CD4-positive, alpha-beta memory T cell (primary cell): ENCODE results near the gene AQP6. TPM values are rescaled to one million over a fixed set of nuclear protein-coding genes. Genes with fewer than 3 reads are reported as not detected.
A peak's percentile ranks its signal among the peaks of the same experiment; 100 is the strongest.

Source experiments
- CTCF ChIA-PET: fragments of 350-600 bp; sonication (Branson Sonifier 250); formaldehyde crosslinking; loops from one replicate; lab custom pipeline; 2021; ENCODE audit warnings: inconsistent platforms; ENCODE audit not compliant: partially characterized antibody; lab: Charles Lee
- POLR2A ChIA-PET: fragments of 350-600 bp; sonication (Branson Sonifier 250); formaldehyde crosslinking; loops from one replicate; lab custom pipeline; 2021; ENCODE audit not compliant: partially characterized antibody; lab: Charles Lee
- DNase-seq, 5 donors: peaks; one replicate each; pipeline versions ENCODE4 v3.0.0 to v3.0.0-alpha.2; 2020 to 2022; ENCODE audit warnings: mixed read lengths in 1 of 5
- H3K27ac ChIP-seq: one replicate; pipeline ENCODE4 v1.7.0; 2013; ENCODE audit warnings: low read depth, low read length
- H3K27me3 ChIP-seq: 2 replicates; pipeline ENCODE4 v1.7.0; 2013; ENCODE audit warnings: mild to moderate bottlenecking, low read length, moderate library complexity; ENCODE audit not compliant: insufficient read depth
- H3K36me3 ChIP-seq: 2 replicates; pipeline ENCODE4 v1.7.0; 2013; ENCODE audit warnings: mild to moderate bottlenecking, low read length, moderate library complexity; ENCODE audit not compliant: insufficient read depth
- H3K4me1 ChIP-seq: 2 replicates; pipeline ENCODE4 v1.7.0; 2013; ENCODE audit warnings: mild to moderate bottlenecking, low read length, moderate library complexity; ENCODE audit not compliant: insufficient read depth
- H3K4me3 ChIP-seq, 2 donors: one replicate each; pipeline ENCODE4 v1.7.0; 2013; ENCODE audit warnings: low read length in 2 of 2, mild to moderate bottlenecking in 1 of 2
- H3K9me3 ChIP-seq, 2 donors: one replicate each; pipeline ENCODE4 v1.7.0; 2013; ENCODE audit warnings: low read length in 2 of 2, control low read depth in 1 of 2; ENCODE audit not compliant: control insufficient read depth in 1 of 2
- H3K27ac Mint-ChIP-seq, 7 donors: one replicate each; pipeline ENCODE4 v1.8.0; 2020 to 2021; ENCODE audit warnings: mixed read lengths in 7 of 7, mild to moderate bottlenecking in 6 of 7, inconsistent platforms in 3 of 7, moderate library complexity in 3 of 7
- H3K27me3 Mint-ChIP-seq, 2 donors: one replicate each; pipeline ENCODE4 v1.8.0; 2020 to 2021; ENCODE audit warnings: mixed read lengths in 2 of 2
- H3K36me3 Mint-ChIP-seq, 2 donors: one replicate each; pipeline ENCODE4 v1.8.0; 2020 to 2021; ENCODE audit warnings: mixed read lengths in 2 of 2, inconsistent platforms in 1 of 2, mild to moderate bottlenecking in 1 of 2
- H3K4me1 Mint-ChIP-seq, 4 donors: one replicate each; pipeline ENCODE4 v1.8.0; 2020 to 2021; ENCODE audit warnings: mixed read lengths in 4 of 4, mild to moderate bottlenecking in 1 of 4
- H3K4me3 Mint-ChIP-seq, 8 donors: one replicate each; pipeline ENCODE4 v1.8.0; 2020 to 2021; ENCODE audit warnings: mixed read lengths in 8 of 8, mild to moderate bottlenecking in 7 of 8, moderate library complexity in 6 of 8, inconsistent platforms in 3 of 8
- H3K9me3 Mint-ChIP-seq, 8 donors: one replicate each; pipeline ENCODE4 v1.8.0; 2020 to 2021; ENCODE audit warnings: mixed read lengths in 8 of 8, mild to moderate bottlenecking in 5 of 8, inconsistent platforms in 3 of 8, moderate library complexity in 1 of 8
- intact Hi-C: fragments of 100-400 bp; cut with micrococcal nuclease; formaldehyde crosslinking; loops from one replicate; pipeline ENCODE4 v1.15.1; 2023
- polyA plus RNA-seq, 2 donors: library from polyadenylated mRNA; unstranded; fragments of 300-500 nt; fragmentation: Illumina TruSeq; gene quantifications; one replicate each; pipeline ENCODE4 v1.2.3, GENCODE V29; 2021
- total RNA-seq, 2 experiments: library from RNA; stranded (reverse); gene quantifications; one replicate each; pipeline ENCODE4 v1.2.3, GENCODE V29; 2021

The AQP6 gene
- total and polyA plus RNA-seq, 4 experiments from 2014 or later = not detected

DNA sequence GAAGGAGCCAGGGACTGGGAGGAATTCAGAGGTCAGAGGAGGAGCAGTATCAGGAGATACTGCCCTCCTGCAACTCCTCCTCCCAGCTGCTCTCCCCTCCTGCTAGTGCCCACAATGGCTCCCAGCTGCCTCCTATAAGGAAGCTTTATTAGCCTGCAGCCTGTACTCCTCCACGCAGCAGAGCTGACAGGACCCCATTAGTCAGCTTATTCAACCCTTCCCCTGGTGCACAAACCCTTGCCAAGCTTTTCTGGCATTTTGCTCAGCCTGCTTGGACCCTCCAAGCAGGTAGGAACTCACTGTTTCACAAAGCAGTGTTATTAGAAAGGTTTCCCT lies 29.2 kb upstream of the AQP6 start:
- H3K27ac Mint-ChIP-seq = peak overlapping the region in 4 of 7 donors; percentile 67 to 87 (median 74)
- H3K4me3 Mint-ChIP-seq = peak overlapping the region in 1 of 8 donors; percentile 54
- H3K4me1 ChIP-seq = peaks cover 40% of the 10 kb centered on the region
- H3K9me3 Mint-ChIP-seq = no peaks in the 10 kb centered on the region
- H3K27ac ChIP-seq = no peak overlapping the region
- H3K4me1 Mint-ChIP-seq = peaks cover 16 to 54% (median 23%) of the 10 kb centered on the region in 4 donors
- H3K27me3 Mint-ChIP-seq = peaks cover 0 to 2% of the 10 kb centered on the region in 2 donors
- no peaks in the 10 kb centered on the region for H3K27me3 ChIP-seq
- H3K36me3 Mint-ChIP-seq = no peaks in the 10 kb centered on the region
- intact Hi-C loops = no loop called here
- no peaks in the 10 kb centered on the region for H3K36me3 ChIP-seq
- DNase-seq = no peak
- no peaks in the 10 kb centered on the region for H3K9me3 ChIP-seq
- H3K4me3 ChIP-seq = no peak overlapping the region
- POLR2A ChIA-PET = interaction anchor here (0.5 to 0.7 kb wide), 2 partner anchors 172 to 322 kb away, joined by 3 read pairs; no protein-coding TSS in a partner anchor
- CTCF ChIA-PET = interaction anchor here (1.0 to 2.0 kb wide), 2 partner anchors 24 to 111 kb away, joined by 4 to 17 read pairs; no protein-coding TSS in a partner anchor

DNA sequence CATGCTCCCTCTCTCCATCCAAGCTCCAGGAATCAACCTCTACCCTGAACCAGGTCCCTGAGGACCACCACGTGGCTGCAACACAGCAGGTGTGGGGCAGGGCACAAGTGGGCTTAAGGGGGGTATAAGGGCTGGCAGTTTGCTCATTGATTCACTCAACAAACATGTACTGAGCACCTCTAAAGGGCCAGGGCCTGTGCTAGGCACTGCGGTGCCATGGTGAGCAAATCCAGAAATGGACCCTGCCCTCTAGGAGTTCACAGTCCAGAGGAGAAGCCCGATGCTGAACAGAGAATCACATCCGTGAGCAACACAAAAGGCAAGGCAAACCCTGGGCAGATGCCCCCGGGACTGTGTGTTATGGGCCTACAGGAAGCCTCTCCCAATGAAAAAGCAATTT lies 28.7 kb upstream of the AQP6 start:
- intact Hi-C loops = no loop called here
- Mint-ChIP-seq H3K36me3 (no peaks in the 10 kb centered on the region), H3K4me1 (peaks cover 16 to 54% (median 23%) of the 10 kb centered on the region in 4 donors), H3K9me3 (no peaks in the 10 kb centered on the region), H3K27me3 (peaks cover 0 to 2% of the 10 kb centered on the region in 2 donors), H3K27ac (peak overlapping the region in 4 of 7 donors; percentile 73 to 94 (median 82)), H3K4me3 (peak overlapping the region in 1 of 8 donors; percentile 54)
- no peaks in the 10 kb centered on the region for H3K27me3 ChIP-seq
- H3K4me1 ChIP-seq = peaks cover 40% of the 10 kb centered on the region
- no peaks in the 10 kb centered on the region for H3K36me3 ChIP-seq
- no peak overlapping the region for H3K27ac ChIP-seq
- no peak for DNase-seq
- CTCF ChIA-PET = interaction anchor here (1.0 to 2.0 kb wide), 2 partner anchors 23 to 111 kb away, joined by 4 to 17 read pairs; no protein-coding TSS in a partner anchor
- H3K4me3 ChIP-seq = no peak overlapping the region
- no peaks in the 10 kb centered on the region for H3K9me3 ChIP-seq
- POLR2A ChIA-PET = interaction anchor here (0.5 kb wide), 1 partner anchor 172 kb away, joined by 3 read pairs; no protein-coding TSS in a partner anchor

DNA sequence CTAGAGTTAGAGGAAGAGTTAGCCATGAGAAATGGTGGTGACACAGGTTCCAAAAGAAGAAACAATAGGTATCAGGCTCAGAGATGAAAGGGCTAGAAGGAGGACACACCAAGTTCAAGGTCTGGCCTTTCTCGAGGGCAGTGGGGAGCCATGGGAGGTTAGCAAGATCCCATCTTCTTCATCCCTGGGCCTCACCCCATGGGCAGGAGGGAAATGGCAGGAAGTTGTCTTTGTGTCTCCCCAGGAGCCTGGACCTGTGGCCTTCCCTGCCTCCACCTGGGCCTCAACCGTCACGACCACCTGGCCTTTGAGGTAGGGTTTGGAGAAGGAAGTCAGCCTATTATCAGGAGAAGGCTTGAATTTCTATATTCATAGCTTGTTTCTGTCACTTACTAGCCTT lies 28.0 kb upstream of the AQP6 start:
- peak overlapping the region in 5 of 8 donors; percentile 16 to 96 (median 84) for H3K4me3 Mint-ChIP-seq
- peaks cover 40% of the 10 kb centered on the region for H3K4me1 ChIP-seq
- CTCF ChIA-PET = interaction anchor here (0.9 to 3.5 kb wide), 10 partner anchors 8 to 76 kb away, joined by 3 to 44 read pairs (median 14); no protein-coding TSS in a partner anchor
- no peaks in the 10 kb centered on the region for H3K36me3 Mint-ChIP-seq
- H3K4me1 Mint-ChIP-seq = peaks cover 16 to 54% (median 23%) of the 10 kb centered on the region in 4 donors
- H3K9me3 ChIP-seq = no peaks in the 10 kb centered on the region
- H3K27ac Mint-ChIP-seq = peak overlapping the region; percentile 1 to 94 (median 65)
- H3K27ac ChIP-seq = no peak overlapping the region
- intact Hi-C loops = no loop called here
- H3K36me3 ChIP-seq = no peaks in the 10 kb centered on the region
- H3K4me3 ChIP-seq = no peak overlapping the region
- H3K27me3 ChIP-seq = no peaks in the 10 kb centered on the region
- H3K27me3 Mint-ChIP-seq = peaks cover 0 to 2% of the 10 kb centered on the region in 2 donors
- no peaks in the 10 kb centered on the region for H3K9me3 Mint-ChIP-seq
- POLR2A ChIA-PET = no interaction called here
- no peak for DNase-seq

DNA sequence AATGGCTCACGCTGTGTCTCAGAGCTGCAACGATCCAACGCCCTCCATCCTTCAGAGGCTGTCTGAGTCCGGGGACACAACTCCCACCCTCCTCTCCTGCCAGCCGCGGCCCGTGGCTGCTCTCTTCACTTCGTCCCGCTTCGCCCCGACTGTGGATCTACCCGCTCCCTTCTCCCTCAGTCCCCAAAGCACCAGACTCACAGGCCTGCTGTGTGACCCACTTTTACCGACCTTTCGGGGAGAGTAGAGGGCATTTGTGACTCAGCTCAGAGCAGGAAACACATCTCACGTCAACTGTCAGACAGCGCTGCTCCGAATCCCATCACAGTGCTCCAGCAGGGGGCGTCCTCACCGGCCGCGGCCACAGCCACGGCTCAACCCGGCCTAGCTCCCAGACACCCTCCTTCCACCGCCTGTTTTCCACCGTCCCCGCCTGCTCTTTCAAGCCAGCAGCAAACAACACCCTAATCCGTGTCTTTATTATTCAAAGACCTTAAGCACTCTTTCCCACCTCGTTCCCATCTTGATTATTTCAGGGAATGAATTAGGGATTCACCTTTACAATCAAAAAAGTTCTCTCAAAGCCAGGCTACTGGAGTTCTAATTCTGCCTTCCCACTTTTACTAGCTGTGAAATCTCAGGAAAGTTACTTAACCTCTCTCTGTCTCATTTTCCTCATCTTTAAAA lies 27.2 kb upstream of the AQP6 start:
- ChIA-PET POLR2A (no interaction called here), CTCF (interaction anchor here (0.6 to 3.5 kb wide), 38 partner anchors 8 to 988 kb away, joined by 3 to 44 read pairs (median 4); partner anchors contain the start of genes ARF3, NCKAP5L and RACGAP1)
- Mint-ChIP-seq H3K4me1 (peaks cover 16 to 54% (median 23%) of the 10 kb centered on the region in 4 donors), H3K27me3 (peaks cover 0 to 3% of the 10 kb centered on the region in 2 donors), H3K27ac (peak overlapping the region; percentile 76 to 94 (median 89)), H3K36me3 (no peaks in the 10 kb centered on the region), H3K9me3 (no peaks in the 10 kb centered on the region), H3K4me3 (peak overlapping the region; percentile 84 to 96 (median 89))
- DNase-seq = peak; percentile 66 to 80 (median 71)
- H3K36me3 ChIP-seq = no peaks in the 10 kb centered on the region
- intact Hi-C loops = no loop called here
- no peaks in the 10 kb centered on the region for H3K9me3 ChIP-seq
- peaks cover 40% of the 10 kb centered on the region for H3K4me1 ChIP-seq
- peak overlapping the region; percentile 29 for H3K27ac ChIP-seq
- H3K4me3 ChIP-seq = peak overlapping the region in 1 of 2 donors; percentile 12
- H3K27me3 ChIP-seq = no peaks in the 10 kb centered on the region

DNA sequence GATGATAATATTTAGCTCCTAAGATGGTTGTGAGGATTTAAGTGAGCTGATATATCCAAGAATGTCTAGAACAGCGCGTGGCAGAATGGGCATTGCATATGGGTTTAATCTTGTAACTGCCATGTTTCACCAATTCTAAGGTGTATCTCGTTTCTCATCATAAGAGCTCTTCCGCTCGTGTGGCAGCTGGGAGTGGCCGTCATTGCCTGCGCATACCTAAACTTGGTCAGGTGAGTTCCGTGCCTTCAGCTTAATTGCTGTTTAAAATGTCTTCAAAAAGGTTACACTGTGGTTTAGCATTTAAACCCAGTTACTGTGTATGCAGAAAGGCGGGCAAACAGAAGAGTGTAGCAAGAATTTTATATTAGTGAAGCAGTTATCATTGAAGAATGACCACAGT lies 26.7 kb upstream of the AQP6 start:
- Histone ChIP-seq H3K27ac (no peak overlapping the region), H3K4me1 (peaks cover 40% of the 10 kb centered on the region), H3K4me3 (no peak overlapping the region), H3K9me3 (no peaks in the 10 kb centered on the region), H3K36me3 (no peaks in the 10 kb centered on the region), H3K27me3 (no peaks in the 10 kb centered on the region)
- H3K9me3 Mint-ChIP-seq = no peaks in the 10 kb centered on the region
- H3K4me1 Mint-ChIP-seq = peaks cover 16 to 53% (median 23%) of the 10 kb centered on the region in 4 donors
- peaks cover 1 to 3% of the 10 kb centered on the region in 2 donors for H3K27me3 Mint-ChIP-seq
- H3K4me3 Mint-ChIP-seq = peak overlapping the region in 5 of 8 donors; percentile 37 to 96 (median 90)
- H3K27ac Mint-ChIP-seq = peak overlapping the region in 5 of 7 donors; percentile 31 to 94 (median 89)
- H3K36me3 Mint-ChIP-seq = no peaks in the 10 kb centered on the region
- ChIA-PET POLR2A (no interaction called here), CTCF (interaction anchor here (0.7 to 3.5 kb wide), 35 partner anchors 9 to 276 kb away, joined by 3 to 44 read pairs (median 4); partner anchors contain the start of genes NCKAP5L and RACGAP1)
- DNase-seq = no peak
- intact Hi-C loops = no loop called here

DNA sequence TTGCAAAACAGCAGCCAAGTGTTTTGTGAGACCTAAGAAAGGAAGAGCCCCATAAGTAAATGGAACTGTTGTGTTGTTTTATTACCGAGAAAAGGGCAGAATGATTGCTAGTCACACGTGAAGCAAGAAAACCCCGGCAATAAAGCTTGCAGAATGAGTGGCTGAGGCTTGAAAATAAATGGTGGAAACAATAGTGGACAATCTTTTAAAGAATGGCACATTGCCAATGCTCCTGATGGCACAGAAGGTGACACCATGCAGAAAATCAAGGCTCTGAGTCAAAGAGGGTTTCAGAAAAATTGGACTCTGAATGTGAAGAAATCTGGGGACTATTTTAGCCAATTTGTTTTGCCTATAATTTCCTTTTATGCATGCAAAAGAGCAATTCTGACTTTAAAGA lies 26.2 kb upstream of the AQP6 start:
- Mint-ChIP-seq H3K27ac (peak overlapping the region in 2 of 7 donors; percentile 76 to 94), H3K4me1 (peaks cover 16 to 49% (median 23%) of the 10 kb centered on the region in 4 donors), H3K4me3 (no peak overlapping the region), H3K9me3 (no peaks in the 10 kb centered on the region), H3K27me3 (peaks cover 2 to 3% of the 10 kb centered on the region in 2 donors), H3K36me3 (no peaks in the 10 kb centered on the region)
- H3K4me3 ChIP-seq = no peak overlapping the region
- H3K36me3 ChIP-seq = no peaks in the 10 kb centered on the region
- H3K9me3 ChIP-seq = no peaks in the 10 kb centered on the region
- H3K27me3 ChIP-seq = no peaks in the 10 kb centered on the region
- CTCF ChIA-PET = interaction anchor here (0.7 to 3.5 kb wide), 23 partner anchors 9 to 168 kb away, joined by 3 to 44 read pairs (median 6); partner anchors contain the start of genes NCKAP5L and RACGAP1
- intact Hi-C loops = no loop called here
- no peak for DNase-seq
- H3K27ac ChIP-seq = no peak overlapping the region
- POLR2A ChIA-PET = no interaction called here
- peaks cover 40% of the 10 kb centered on the region for H3K4me1 ChIP-seq
